Neural cell (in vitro differentiated cells): ENCODE data around the gene SFXN3. TPM values are rescaled to one million over a fixed set of nuclear protein-coding genes. Genes with fewer than 3 reads are reported as not detected.

Experiments
- H2AFZ ChIP-seq: fragments of 200-600, 300-800 bp; sonication (generic), shearing (Covaris generic); 2 replicates; pipeline ENCODE4 v1.6.0; 2014; ENCODE audit warnings: low read depth, mild to moderate bottlenecking, antibody characterized with exemption, low read length, moderate library complexity
- H3F3A ChIP-seq: fragments of 200-600 bp; shearing (Covaris generic); 2 replicates; pipeline ENCODE4 v1.6.1; 2016; ENCODE audit warnings: mild to moderate bottlenecking, moderate library complexity, mixed read lengths, antibody characterized with exemption, low read length; ENCODE audit not compliant: insufficient read depth, poor library complexity, severe bottlenecking
- H3K27ac ChIP-seq: fragments of 200-600, 300-800 bp; sonication (generic), shearing (Covaris generic); 2 replicates; pipeline ENCODE4 v1.5.1; 2014; ENCODE audit warnings: mild to moderate bottlenecking, low read length, moderate library complexity
- H3K27me3 ChIP-seq: fragments of 300-800, 200-600 bp; sonication (generic), shearing (Covaris generic); 2 replicates; pipeline ENCODE4 v1.6.0; 2014; ENCODE audit warnings: mild to moderate bottlenecking, low read depth, low read length, moderate library complexity; ENCODE audit not compliant: insufficient read depth
- H3K36me3 ChIP-seq: fragments of 300-800, 200-600 bp; sonication (generic), shearing (Covaris generic); 2 replicates; pipeline ENCODE4 v1.5.1; 2014; ENCODE audit warnings: mild to moderate bottlenecking, antibody characterized with exemption, low read length, moderate library complexity; ENCODE audit not compliant: insufficient read depth
- H3K4me2 ChIP-seq: fragments of 300-800, 200-600 bp; sonication (generic), shearing (Covaris generic); 2 replicates; pipeline ENCODE4 v1.6.0; 2014; ENCODE audit warnings: mild to moderate bottlenecking, low read length
- H3K4me3 ChIP-seq: fragments of 300-800, 200-600 bp; sonication (generic), shearing (Covaris generic); 2 replicates; pipeline ENCODE4 v1.5.1; 2014; ENCODE audit warnings: mild to moderate bottlenecking, low read length, moderate library complexity
- H3K79me2 ChIP-seq: fragments of 200-600 bp; shearing (Covaris generic); replicated peaks from 2 replicates; pipeline ENCODE4 v1.6.0; 2014; ENCODE audit warnings: mild to moderate bottlenecking, low read length, moderate library complexity; ENCODE audit not compliant: insufficient read depth
- H3K9ac ChIP-seq: fragments of 300-800, 200-600 bp; sonication (generic), shearing (Covaris generic); 2 replicates; pipeline ENCODE4 v1.6.1; 2016; ENCODE audit warnings: mild to moderate bottlenecking, low read length, mixed read lengths
- H3K9me2 ChIP-seq: fragments of 200-600 bp; shearing (Covaris generic); 2 replicates; pipeline ENCODE4 v1.6.1; 2016; ENCODE audit warnings: mild to moderate bottlenecking, low read length, mixed read lengths; ENCODE audit not compliant: insufficient read depth
- H3K9me3 ChIP-seq: fragments of 200-600, 300-800 bp; sonication (generic), shearing (Covaris generic); 2 replicates; pipeline ENCODE4 v1.6.1; 2016; ENCODE audit warnings: mild to moderate bottlenecking, mixed run types, low read length, moderate library complexity, mixed read lengths
- H4K20me1 ChIP-seq: fragments of 200-600 bp; shearing (Covaris generic); 2 replicates; pipeline ENCODE4 v1.6.1; 2016; ENCODE audit warnings: mild to moderate bottlenecking, mixed run types; ENCODE audit not compliant: insufficient read depth
- CTCF ChIP-seq: fragments of 450-650 bp; IDR thresholded peaks from 2 replicates; pipeline ENCODE4 v1.5.1; 2014; ENCODE audit warnings: antibody characterized with exemption, mild to moderate bottlenecking, moderate library complexity; ENCODE audit not compliant: poor library complexity, severe bottlenecking
- EP300 ChIP-seq: fragments of 450-650 bp; conservative IDR thresholded peaks from 2 replicates; pipeline ENCODE4 v1.6.1; 2014; ENCODE audit warnings: antibody characterized with exemption, mild to moderate bottlenecking, moderate library complexity; ENCODE audit not compliant: poor library complexity, severe bottlenecking
- EZH2 ChIP-seq: fragments of 200-600, 300-800 bp; shearing (Covaris generic), sonication (generic); IDR thresholded peaks from 2 replicates; pipeline ENCODE4 v1.6.1; 2014; ENCODE audit warnings: antibody characterized with exemption, low read length, borderline replicate concordance, mild to moderate bottlenecking; ENCODE audit not compliant: insufficient read depth, poor library complexity, severe bottlenecking
- MXI1 ChIP-seq: fragments of 450-650 bp; conservative IDR thresholded peaks from 2 replicates; pipeline ENCODE4 v1.6.1; 2014; ENCODE audit warnings: antibody characterized with exemption, mild to moderate bottlenecking; ENCODE audit not compliant: poor library complexity, severe bottlenecking
- POLR2AphosphoS5 ChIP-seq: IDR thresholded peaks from 2 replicates; pipeline ENCODE4 v1.6.1; 2012
- RAD21 ChIP-seq: fragments of 450-650 bp; conservative IDR thresholded peaks from 2 replicates; pipeline ENCODE4 v1.6.1; 2014; ENCODE audit warnings: antibody characterized with exemption, mild to moderate bottlenecking, moderate library complexity
- REST ChIP-seq: IDR thresholded peaks from 2 replicates; pipeline ENCODE4 v1.6.1; 2012; ENCODE audit warnings: borderline replicate concordance
- SMC3 ChIP-seq: fragments of 450-650 bp; conservative IDR thresholded peaks from 2 replicates; pipeline ENCODE4 v1.6.1; 2014; ENCODE audit warnings: antibody characterized with exemption, mild to moderate bottlenecking, moderate library complexity; ENCODE audit not compliant: poor library complexity
- TAF1 ChIP-seq: IDR thresholded peaks from 2 replicates; pipeline ENCODE4 v1.6.1; 2012; ENCODE audit warnings: low read depth
- polyA plus RNA-seq: library from polyadenylated mRNA; depleted of rRNA; stranded (reverse); fragments of >200 nt; gene quantifications from 2 replicates; pipeline ENCODE4 v1.2.3, GENCODE V29; 2014

SFXN3 gene
- polyA plus RNA-seq, 1 donor from 2014 or later = 52.1 TPM

DNA sequence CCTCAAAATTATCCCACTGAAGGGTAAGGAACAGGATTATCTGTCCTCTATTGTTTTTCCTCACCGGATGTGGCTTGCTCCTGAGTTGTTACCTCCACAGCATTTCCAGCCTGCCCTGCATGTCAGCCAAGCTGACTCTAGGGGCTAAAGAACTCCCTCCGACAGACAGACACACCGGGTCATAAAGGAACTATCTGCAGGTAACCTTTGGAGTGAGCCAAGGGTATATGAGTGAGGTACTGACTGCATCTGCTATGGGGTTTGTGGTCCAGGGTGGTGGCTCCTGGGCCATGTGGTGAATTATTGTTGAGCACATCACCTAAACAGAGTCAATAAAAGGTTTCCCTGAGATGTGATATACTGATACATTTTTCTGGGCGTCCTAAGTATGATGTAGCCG is 23.8 kb downstream of the SFXN3 start (continued):
- no peak for TF ChIP-seq RAD21
- no peak for TF ChIP-seq EZH2

- TF ChIP-seq TAF1 = no peak
- TF ChIP-seq EZH2 = no peak
- TF ChIP-seq MXI1 = no peak
- TF ChIP-seq RAD21 = no peak
- no peak for TF ChIP-seq CTCF
- no peak for TF ChIP-seq REST
- TF ChIP-seq SMC3 = no peak
- no peak for TF ChIP-seq POLR2AphosphoS5
- TF ChIP-seq EP300 = no peak
- no peak overlapping the region for H3K9ac ChIP-seq
Measured at GRCh38 chr10:101055411-101055810, 24.4 kb downstream of the SFXN3 start.

DNA sequence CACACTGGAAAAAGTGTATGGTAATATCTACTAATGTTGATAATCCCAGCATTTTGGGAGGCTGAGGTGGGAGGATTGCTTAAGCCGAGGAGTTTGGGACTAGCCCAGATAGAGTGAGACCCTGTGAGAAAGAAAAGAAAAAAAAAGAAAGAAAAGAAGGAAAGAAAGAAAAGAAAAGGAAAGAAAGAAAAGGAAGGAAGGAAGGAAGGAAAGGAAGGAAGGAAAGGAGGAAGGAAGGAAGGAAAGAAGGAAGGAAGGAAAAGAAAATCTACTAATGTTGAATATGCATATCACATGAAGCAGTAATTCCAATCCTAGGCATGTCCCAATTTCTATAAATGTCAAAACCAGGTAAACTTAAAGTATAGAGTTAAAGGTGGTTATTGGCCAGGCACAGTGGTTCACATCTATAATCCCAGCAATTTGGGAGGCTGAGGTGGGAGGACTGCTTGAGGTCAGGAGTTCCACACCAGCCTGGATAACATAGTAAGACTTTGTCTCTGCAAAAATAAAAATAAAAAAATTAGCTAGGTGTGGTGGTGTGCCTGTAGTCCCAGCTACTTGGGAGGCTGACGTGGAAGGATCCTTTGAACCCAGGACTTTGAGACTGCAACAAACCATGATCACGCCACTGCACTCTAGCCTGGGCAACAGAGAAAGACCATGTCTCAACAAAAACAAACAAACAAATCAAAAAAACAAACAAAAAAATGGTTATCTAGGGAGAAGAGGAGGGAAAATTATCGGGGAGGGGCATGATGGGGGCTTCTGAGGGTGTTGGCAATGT is 25.5 kb downstream of the SFXN3 start:
- peaks cover under 1% of the 10 kb centered on the region for H3F3A ChIP-seq
- H3K4me2 ChIP-seq = no peak overlapping the region
- H3K36me3 ChIP-seq = no peaks in the 10 kb centered on the region
- H3K79me2 ChIP-seq = no peaks in the 10 kb centered on the region
- peaks cover 13% of the 10 kb centered on the region for H3K27me3 ChIP-seq
- H3K27ac ChIP-seq = no peak overlapping the region
- TF ChIP-seq SMC3 = no peak
- TF ChIP-seq EZH2 = no peak
- no peak for TF ChIP-seq MXI1
- no peak for TF ChIP-seq TAF1
- no peak for TF ChIP-seq RAD21
- no peak for TF ChIP-seq EP300
- TF ChIP-seq POLR2AphosphoS5 = no peak
- no peak for TF ChIP-seq CTCF
- TF ChIP-seq REST = no peak
- H3K9ac ChIP-seq = no peak overlapping the region
- no peaks in the 10 kb centered on the region for H3K9me2 ChIP-seq
- no peaks in the 10 kb centered on the region for H3K9me3 ChIP-seq
- no peak overlapping the region for H3K4me3 ChIP-seq
- H4K20me1 ChIP-seq = no peaks in the 10 kb centered on the region
- H2AFZ ChIP-seq = no peak overlapping the region

More at GRCh38 chr10:101055411-101055810, 24.4 kb downstream of the SFXN3 start:
- no peak overlapping the region for H2AFZ ChIP-seq
- no peaks in the 10 kb centered on the region for H4K20me1 ChIP-seq
- H3K4me3 ChIP-seq = no peak overlapping the region
- no peaks in the 10 kb centered on the region for H3K9me2 ChIP-seq
- H3K36me3 ChIP-seq = no peaks in the 10 kb centered on the region
- H3K27ac ChIP-seq = no peak overlapping the region
- no peaks in the 10 kb centered on the region for H3K9me3 ChIP-seq
- peaks cover 18% of the 10 kb centered on the region for H3K27me3 ChIP-seq
- no peaks in the 10 kb centered on the region for H3K79me2 ChIP-seq
- H3F3A ChIP-seq = no peaks in the 10 kb centered on the region
- H3K4me2 ChIP-seq = no peak overlapping the region
